Middle frontal gyrus (tissue), 1 donor: ENCODE data around the gene STK32B.
"Not testable (repeated sequence)": the region's sequence is repeated elsewhere in the genome, so short reads cannot be mapped to it uniquely, and the experiment has no call there.

Experiments used
- DNase-seq: peaks from one replicate; pipeline ENCODE4 v3.0.0-alpha.2; 2015; ENCODE audit warnings: low spot score; ENCODE audit errors: extremely low spot score

Gene STK32B

GRCh38 chr4:5051278-5052203, at the start of gene STK32B:
Gene STK32B, plus strand, starts transcription at chr4:5051480.
- DNase-seq, result no peak

- DNase-seq, result not testable (repeated sequence)
Measured at GRCh38 chr4:5001641-5002040, 49.6 kb upstream of the STK32B start.

- DNase-seq, result no peak
Measured at GRCh38 chr4:5003372-5003857, 47.9 kb upstream of the STK32B start.

- DNase-seq, result no peak
Measured at GRCh38 chr4:5003918-5004317, 47.4 kb upstream of the STK32B start.

GRCh38 chr4:5004496-5004895, 46.8 kb upstream of the STK32B start:
- DNase-seq, result no peak

- not testable (repeated sequence) for DNase-seq
Measured at GRCh38 chr4:5006932-5007331, 44.3 kb upstream of the STK32B start.

GRCh38 chr4:5009796-5010195, 41.5 kb upstream of the STK32B start:
- no peak for DNase-seq

GRCh38 chr4:5010984-5011383, 40.3 kb upstream of the STK32B start:
- DNase-seq, result no peak

GRCh38 chr4:5012244-5012898, 38.9 kb upstream of the STK32B start:
- no peak for DNase-seq

- DNase-seq, result no peak
Measured at GRCh38 chr4:5012958-5013357, 38.3 kb upstream of the STK32B start.

GRCh38 chr4:5014007-5014682, 37.1 kb upstream of the STK32B start:
- DNase-seq, result no peak

GRCh38 chr4:5018096-5018495, 33.2 kb upstream of the STK32B start:
- DNase-seq, result no peak

- DNase-seq, result no peak
Measured at GRCh38 chr4:5018603-5019002, 32.7 kb upstream of the STK32B start.

GRCh38 chr4:5019274-5019673, 32.0 kb upstream of the STK32B start, which contains the start of gene CYTL1:
Gene CYTL1, minus strand, starts transcription at chr4:5019458. Its CDS starts 13 bp downstream, at chr4:5019445.
- no peak for DNase-seq

GRCh38 chr4:5019796-5020195, 31.5 kb upstream of the STK32B start:
- DNase-seq, result no peak

- DNase-seq, result no peak
Measured at GRCh38 chr4:5020341-5020740, 30.9 kb upstream of the STK32B start.

- no peak for DNase-seq
Measured at GRCh38 chr4:5021546-5021945, 29.7 kb upstream of the STK32B start.

GRCh38 chr4:5024673-5025072, 26.6 kb upstream of the STK32B start:
- no peak for DNase-seq

GRCh38 chr4:5026371-5026770, 24.9 kb upstream of the STK32B start:
- no peak for DNase-seq

- DNase-seq, result no peak
Measured at GRCh38 chr4:5027346-5027745, 23.9 kb upstream of the STK32B start.

GRCh38 chr4:5028480-5028879, 22.8 kb upstream of the STK32B start:
- DNase-seq, result no peak

GRCh38 chr4:5029447-5029846, 21.8 kb upstream of the STK32B start:
- DNase-seq, result no peak
